Suprapubic skin (tissue), 3 donors: ENCODE measurements around the gene C1orf87.

Experiments used
- CTCF ChIP-seq, 2 donors: fragments of 200-600 bp in 1 of 2; fragments of 450-650 bp in 1 of 2; sonication (generic) in 1 of 2; IDR thresholded peaks; one replicate each; pipeline ENCODE4 v1.5.1; 2016 to 2019; ENCODE audit warnings: antibody characterized with exemption in 2 of 2, mild to moderate bottlenecking in 1 of 2, moderate library complexity in 1 of 2
- EP300 ChIP-seq: sonication (generic); formaldehyde crosslinking; IDR thresholded peaks from one replicate; pipeline ENCODE4 v1.6.1; 2017; ENCODE audit warnings: antibody characterized with exemption
- POLR2A ChIP-seq, 2 donors: fragments of 450-650 bp; IDR thresholded peaks; one replicate each; pipeline ENCODE4 v1.6.1; 2017; ENCODE audit warnings: antibody characterized with exemption in 2 of 2, mild to moderate bottlenecking in 2 of 2, moderate library complexity in 2 of 2

GRCh38 chr1:60031146-60031545 is 42.4 kb downstream of the C1orf87 start:
- TF ChIP-seq CTCF (IDR thresholded peaks at IDR 0.05) (no peak), EP300 (no peak), POLR2A (IDR thresholded peaks at IDR 0.05) (no peak)
